ENCODE results near the gene AUP1. TPM values are rescaled to one million over a fixed set of nuclear protein-coding genes. Genes with fewer than 3 reads are reported as not detected.

The AUP1 gene
- total RNA-seq, 1 experiment from 2014 or later = 145 TPM

- TSS peak; percentile 75 for BruUV-seq (replicated peaks)
- Mint-ChIP-seq H3K9me3 (ENCODE audit: low read depth, unreplicated experiment) (no peaks in the 10 kb centered on the region), H3K36me3 (ENCODE audit: insufficient read depth, unreplicated experiment) (peaks cover 18% of the 10 kb centered on the region), H3K4me1 (ENCODE audit: low read depth, unreplicated experiment) (peaks cover 27% of the 10 kb centered on the region), H3K27me3 (ENCODE audit: unreplicated experiment) (no peaks in the 10 kb centered on the region), H3K27ac (ENCODE audit: unreplicated experiment) (peak overlapping the region; percentile 13), H3K4me3 (ENCODE audit: low read depth, unreplicated experiment) (peak overlapping the region; percentile 70)
- CTCF ChIA-PET = interaction anchor here (0.5 kb wide), 1 partner anchor 702 kb away, joined by 4 read pairs; no protein-coding TSS in a partner anchor
- DNase-seq = peak; percentile 76
- intact Hi-C loops (cut with micrococcal nuclease; ENCODE audit: unreplicated experiment) = no loop called here
- TF ChIP-seq CTCF (IDR thresholded peaks at IDR 0.05; ENCODE audit: unreplicated experiment) = no peak
Observed at GRCh38 chr2:74548900-74549826, 19.7 kb upstream of the AUP1 start.

DNA sequence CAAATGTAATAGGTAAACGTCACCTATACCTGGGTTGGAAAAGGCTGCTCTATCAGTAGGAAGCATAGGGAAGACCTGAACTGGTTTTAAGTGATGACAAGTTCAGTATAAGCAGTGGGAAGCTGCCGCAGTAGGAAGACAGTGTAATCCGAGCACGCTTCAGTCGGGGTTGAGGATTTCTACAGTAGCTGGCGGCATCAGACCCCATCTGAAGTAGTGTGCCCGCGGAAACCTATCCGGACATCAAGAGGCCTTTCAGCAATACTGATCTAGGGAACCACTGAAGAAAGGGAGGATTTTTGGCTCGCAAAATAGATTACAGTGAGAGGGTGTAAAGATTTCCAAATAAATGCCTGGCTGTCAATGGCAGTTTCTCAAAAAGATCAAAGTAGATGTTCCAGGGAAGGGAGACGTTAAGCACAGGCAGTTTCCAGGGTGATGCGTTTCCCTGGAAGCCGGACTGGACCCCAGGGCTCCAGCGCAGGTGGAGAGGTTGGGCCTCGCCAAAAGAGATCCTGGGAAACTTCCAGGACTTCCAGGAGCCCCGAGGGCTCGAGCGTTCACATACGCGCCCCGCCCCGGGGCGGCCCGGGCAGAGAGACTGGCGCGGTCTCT lies 18.9 kb upstream of the AUP1 start:
- DNase-seq = no peak
- peaks cover 11% of the 10 kb centered on the region for H3K36me3 Mint-ChIP-seq (ENCODE audit: insufficient read depth, unreplicated experiment)
- H3K27me3 Mint-ChIP-seq (ENCODE audit: unreplicated experiment) = no peaks in the 10 kb centered on the region
- BruUV-seq (replicated peaks) = no TSS peak
- CTCF ChIA-PET = interaction anchor here (0.5 kb wide), 1 partner anchor 702 kb away, joined by 4 read pairs; no protein-coding TSS in a partner anchor
- H3K4me3 Mint-ChIP-seq (ENCODE audit: low read depth, unreplicated experiment) = peak overlapping the region; percentile 70
- TF ChIP-seq CTCF (IDR thresholded peaks at IDR 0.05; ENCODE audit: unreplicated experiment) = no peak
- peaks cover 27% of the 10 kb centered on the region for H3K4me1 Mint-ChIP-seq (ENCODE audit: low read depth, unreplicated experiment)
- intact Hi-C loops (cut with micrococcal nuclease; ENCODE audit: unreplicated experiment) = no loop called here
- H3K27ac Mint-ChIP-seq (ENCODE audit: unreplicated experiment) = no peak overlapping the region
- H3K9me3 Mint-ChIP-seq (ENCODE audit: low read depth, unreplicated experiment) = no peaks in the 10 kb centered on the region

DNA sequence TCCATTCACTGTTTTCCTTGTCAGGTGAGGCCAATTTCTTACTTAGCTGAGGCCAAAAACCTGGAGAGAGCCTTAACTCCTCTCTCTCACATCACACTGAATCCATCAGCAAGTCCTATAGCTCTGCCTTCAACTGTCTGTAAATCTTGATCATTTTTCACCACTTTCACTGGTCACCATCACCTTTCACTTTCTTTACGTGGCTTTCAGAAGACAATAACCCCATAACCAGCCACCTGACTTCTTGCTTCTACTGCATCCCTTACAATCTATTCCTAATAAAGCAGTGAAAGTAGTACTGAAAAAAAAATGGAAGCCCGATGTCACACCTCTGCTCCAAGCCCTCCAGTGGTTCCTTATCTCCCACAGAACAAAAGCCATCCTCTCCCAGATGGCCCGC lies 16.5 kb upstream of the AUP1 start:
- intact Hi-C loops (cut with micrococcal nuclease; ENCODE audit: unreplicated experiment) = no loop called here
- CTCF ChIA-PET = no interaction called here
- no TSS peak for BruUV-seq (replicated peaks)
- H3K9me3 Mint-ChIP-seq (ENCODE audit: low read depth, unreplicated experiment) = no peaks in the 10 kb centered on the region
- no peak for TF ChIP-seq CTCF (IDR thresholded peaks at IDR 0.05; ENCODE audit: unreplicated experiment)
- no peak for DNase-seq
- no peak overlapping the region for H3K27ac Mint-ChIP-seq (ENCODE audit: unreplicated experiment)
- H3K4me3 Mint-ChIP-seq (ENCODE audit: low read depth, unreplicated experiment) = no peak overlapping the region
- H3K27me3 Mint-ChIP-seq (ENCODE audit: unreplicated experiment) = no peaks in the 10 kb centered on the region
- peaks cover 9% of the 10 kb centered on the region for H3K4me1 Mint-ChIP-seq (ENCODE audit: low read depth, unreplicated experiment)
- peaks cover 10% of the 10 kb centered on the region for H3K36me3 Mint-ChIP-seq (ENCODE audit: insufficient read depth, unreplicated experiment)

- DNase-seq = no peak
- intact Hi-C loops (cut with micrococcal nuclease; ENCODE audit: unreplicated experiment) = loop anchor here (2.0 kb wide), 1 partner anchor 42 kb away; no protein-coding TSS in a partner anchor
- H3K27ac Mint-ChIP-seq (ENCODE audit: unreplicated experiment) = no peak overlapping the region
Observed at GRCh38 chr2:74544634-74545033, 15.1 kb upstream of the AUP1 start.

More at GRCh38 chr2:74544634-74545033, 15.1 kb upstream of the AUP1 start:
- CTCF ChIA-PET = no interaction called here
- Mint-ChIP-seq H3K9me3 (ENCODE audit: low read depth, unreplicated experiment) (no peaks in the 10 kb centered on the region), H3K27me3 (ENCODE audit: unreplicated experiment) (no peaks in the 10 kb centered on the region), H3K36me3 (ENCODE audit: insufficient read depth, unreplicated experiment) (peaks cover 7% of the 10 kb centered on the region), H3K4me1 (ENCODE audit: low read depth, unreplicated experiment) (peaks cover 4% of the 10 kb centered on the region), H3K4me3 (ENCODE audit: low read depth, unreplicated experiment) (no peak overlapping the region)
- no TSS peak for BruUV-seq (replicated peaks)
- peak; percentile 27 for TF ChIP-seq CTCF (IDR thresholded peaks at IDR 0.05; ENCODE audit: unreplicated experiment)
